Testis (tissue), 3 donors: ENCODE measurements around the gene CUTC. TPM values are rescaled to one million over a fixed set of nuclear protein-coding genes. Genes with fewer than 3 reads are reported as not detected.

Experiments used
- polyA plus RNA-seq: library from polyadenylated mRNA; stranded (reverse); fragments of 350-450 nt; fragmentation: Illumina TruSeq; extraction: RNeasy Lipid Tissue Mini Kit (QIAGEN cat#74804); gene quantifications from one replicate; pipeline ENCODE4 v1.2.3, GENCODE V29; 2014; ENCODE audit warnings: low read depth, low replicate concordance; ENCODE audit not compliant: insufficient read depth
- total RNA-seq, 2 donors: library from RNA; depleted of rRNA; stranded (reverse); fragments of >200 nt; gene quantifications; one replicate each; pipeline ENCODE4 v1.2.3, GENCODE V29; 2016

Gene CUTC
- total and polyA plus RNA-seq, 3 donors from 2014 or later, result 35.7 to 98.5 (median 42.4) TPM

Other genes starting within 250 kb of the CUTC start
- gene NKX2-3, start 199.3 kb upstream of the CUTC start, total RNA-seq, result under 1 TPM; 0.19 to 0.24 TPM
- 0.16 TPM for gene NKX2-3, start 199.3 kb upstream of the CUTC start, polyA plus RNA-seq
- gene SLC25A28, start 111.8 kb upstream of the CUTC start, total RNA-seq, result 10 to 100 TPM; 58.2 to 89.3 TPM
- 202 TPM for gene SLC25A28, start 111.8 kb upstream of the CUTC start, polyA plus RNA-seq
- 1 to 10 TPM; 4.0 to 6.3 TPM for gene ENTPD7, start 72.7 kb upstream of the CUTC start, total RNA-seq
- gene ENTPD7, start 72.7 kb upstream of the CUTC start, polyA plus RNA-seq, result 5.0 TPM
- 10 to 100 TPM; 45.8 to 47.4 TPM for gene COX15, start 107 bp upstream of the CUTC start, total RNA-seq
- 30.0 TPM for gene COX15, start 107 bp upstream of the CUTC start, polyA plus RNA-seq
- gene ABCC2, start 50.4 kb downstream of the CUTC start, total RNA-seq, result 1 to 10 TPM in 1 of 2 donors, under 1 TPM in 1; 0.81 to 2.7 TPM
- 4.3 TPM for gene ABCC2, start 50.4 kb downstream of the CUTC start, polyA plus RNA-seq